ENCODE measurements around the gene CFAP92. TPM values are rescaled to one million over a fixed set of nuclear protein-coding genes. Genes with fewer than 3 reads are reported as not detected.

The CFAP92 gene
- polyA plus RNA-seq, 3 donors, result 0.95 to 1.9 (median 1.6) TPM

- no peak for DNase-seq (ENCODE audit: extremely low read depth in 1 of 11, low read depth in 9 of 11, low spot score in 4 of 11)
These were observed 70.9 kb downstream of the CFAP92 start for GRCh38 chr3:128922804-128923459.

- DNase-seq (ENCODE audit: extremely low read depth in 1 of 11, low read depth in 9 of 11, low spot score in 4 of 11), result no peak
These were observed 73.9 kb downstream of the CFAP92 start for GRCh38 chr3:128919988-128920387.

GRCh38 chr3:128917291-128917690 lies 76.6 kb downstream of the CFAP92 start:
- no peak for DNase-seq (ENCODE audit: extremely low read depth in 1 of 11, low read depth in 9 of 11, low spot score in 4 of 11)

GRCh38 chr3:128914966-128915645 lies 78.8 kb downstream of the CFAP92 start:
- DNase-seq (ENCODE audit: extremely low read depth in 1 of 11, low read depth in 9 of 11, low spot score in 4 of 11), result no peak

- no peak for DNase-seq (ENCODE audit: extremely low read depth in 1 of 11, low read depth in 9 of 11, low spot score in 4 of 11)
These were observed 82.0 kb downstream of the CFAP92 start for GRCh38 chr3:128911911-128912310.

- no peak for DNase-seq (ENCODE audit: extremely low read depth in 1 of 11, low read depth in 9 of 11, low spot score in 4 of 11)
These were observed 83.9 kb downstream of the CFAP92 start for GRCh38 chr3:128910006-128910405.

GRCh38 chr3:128908951-128909350 lies 84.9 kb downstream of the CFAP92 start:
- no peak for DNase-seq (ENCODE audit: extremely low read depth in 1 of 11, low read depth in 9 of 11, low spot score in 4 of 11)

- no peak for DNase-seq (ENCODE audit: extremely low read depth in 1 of 11, low read depth in 9 of 11, low spot score in 4 of 11)
These were observed 86.0 kb downstream of the CFAP92 start for GRCh38 chr3:128907706-128908445.

GRCh38 chr3:128906804-128907525 lies 86.9 kb downstream of the CFAP92 start:
- no peak for DNase-seq (ENCODE audit: extremely low read depth in 1 of 11, low read depth in 9 of 11, low spot score in 4 of 11)

- no peak for DNase-seq (ENCODE audit: extremely low read depth in 1 of 11, low read depth in 9 of 11, low spot score in 4 of 11)
These were observed 87.7 kb downstream of the CFAP92 start for GRCh38 chr3:128906031-128906803.

GRCh38 chr3:128903501-128903900 lies 90.4 kb downstream of the CFAP92 start:
- DNase-seq (ENCODE audit: extremely low read depth in 1 of 11, low read depth in 9 of 11, low spot score in 4 of 11), result no peak

GRCh38 chr3:128902426-128902825 lies 91.5 kb downstream of the CFAP92 start:
- no peak for DNase-seq (ENCODE audit: extremely low read depth in 1 of 11, low read depth in 9 of 11, low spot score in 4 of 11)

- no peak for DNase-seq (ENCODE audit: extremely low read depth in 1 of 11, low read depth in 9 of 11, low spot score in 4 of 11)
These were observed 97.8 kb downstream of the CFAP92 start for GRCh38 chr3:128895843-128896697.

- DNase-seq (ENCODE audit: extremely low read depth in 1 of 11, low read depth in 9 of 11, low spot score in 4 of 11), result no peak
These were observed 104.6 kb downstream of the CFAP92 start for GRCh38 chr3:128889139-128889894.

- no peak for DNase-seq (ENCODE audit: extremely low read depth in 1 of 11, low read depth in 9 of 11, low spot score in 4 of 11)
These were observed 108.9 kb downstream of the CFAP92 start for GRCh38 chr3:128884992-128885391.

GRCh38 chr3:128882719-128883118 lies 111.2 kb downstream of the CFAP92 start:
- DNase-seq (ENCODE audit: extremely low read depth in 1 of 11, low read depth in 9 of 11, low spot score in 4 of 11), result no peak

GRCh38 chr3:128881576-128881975 lies 112.3 kb downstream of the CFAP92 start:
- no peak for DNase-seq (ENCODE audit: extremely low read depth in 1 of 11, low read depth in 9 of 11, low spot score in 4 of 11)
